ENCODE measurements around the gene KIF9. TPM values are rescaled to one million over a fixed set of nuclear protein-coding genes. Genes with fewer than 3 reads are reported as not detected.
"Not testable (repeated sequence)": the region's sequence is repeated elsewhere in the genome, so short reads cannot be mapped to it uniquely, and the experiment has no call there.

Gene KIF9
- total and polyA plus RNA-seq, 5 donors: 6.8 to 13.2 (median 9.0) TPM

DNA sequence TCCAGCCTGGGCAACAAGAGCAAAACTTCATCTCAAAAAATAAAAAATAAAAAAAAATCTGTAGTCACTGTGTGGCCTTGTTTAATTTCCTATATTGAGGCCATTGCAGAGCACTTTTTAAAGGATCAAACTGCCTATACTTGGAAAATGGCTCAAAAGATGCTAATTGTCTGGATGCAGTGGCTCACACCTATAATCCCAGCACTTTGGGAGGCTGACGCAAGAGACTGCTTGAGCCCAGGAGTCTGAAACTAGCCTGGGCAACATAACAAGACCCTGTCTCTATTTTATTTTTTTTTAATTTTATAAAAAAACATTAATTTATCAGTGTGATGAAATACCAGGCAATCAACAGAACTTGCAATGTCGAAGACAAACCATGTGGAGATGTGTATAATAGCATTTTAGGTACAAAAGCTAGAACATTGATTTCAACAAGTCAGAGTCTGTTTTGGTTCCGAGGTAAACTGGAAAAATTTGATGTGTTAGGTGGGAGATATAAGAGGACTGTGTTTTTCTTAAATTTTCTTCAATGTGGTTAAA, 71.7 kb downstream of the KIF9 start:
- ATAC-seq (no peak), DNase-seq (no peak)
- intact Hi-C loops (cut with DNase I): no loop called here
- H3K27ac ChIP-seq (ENCODE audit: low read length): no peak overlapping the region
- H3K27me3 ChIP-seq (ENCODE audit: control insufficient read depth, insufficient read depth): no peaks in the 10 kb centered on the region
- no peak overlapping the region for H3K4me3 ChIP-seq (ENCODE audit: low read length)
- H3K4me1 ChIP-seq (ENCODE audit: control insufficient read depth, insufficient read depth, low read length): no peaks in the 10 kb centered on the region
- 89% methylated on average over 3 of the region's 3 CpGs for WGBS
- no peaks in the 10 kb centered on the region for H3K9me3 ChIP-seq (ENCODE audit: control insufficient read depth, low read length)

- 94% methylated on average over 5 of the region's 5 CpGs for WGBS
- H3K4me3 ChIP-seq (ENCODE audit: low read length); intact Hi-C loops (cut with DNase I); H3K27ac ChIP-seq (ENCODE audit: low read length); ATAC-seq; H3K4me1 ChIP-seq (ENCODE audit: control insufficient read depth, insufficient read depth, low read length); H3K9me3 ChIP-seq (ENCODE audit: control insufficient read depth, low read length); DNase-seq; H3K27me3 ChIP-seq (ENCODE audit: control insufficient read depth, insufficient read depth): not testable (repeated sequence)
These were observed 76.6 kb downstream of the KIF9 start for GRCh38 chr3:47206022-47206421.

- no peak overlapping the region for H3K27ac ChIP-seq (ENCODE audit: low read length)
- no peaks in the 10 kb centered on the region for H3K27me3 ChIP-seq (ENCODE audit: control insufficient read depth, insufficient read depth)
- ATAC-seq (no peak), DNase-seq (no peak)
- H3K9me3 ChIP-seq (ENCODE audit: control insufficient read depth, low read length): no peaks in the 10 kb centered on the region
- H3K4me1 ChIP-seq (ENCODE audit: control insufficient read depth, insufficient read depth, low read length): no peaks in the 10 kb centered on the region
- H3K4me3 ChIP-seq (ENCODE audit: low read length): no peak overlapping the region
- intact Hi-C loops (cut with DNase I): no loop called here
These were observed 77.7 kb downstream of the KIF9 start for GRCh38 chr3:47204875-47205274.

- H3K9me3 ChIP-seq (ENCODE audit: control insufficient read depth, low read length): no peaks in the 10 kb centered on the region
- H3K27me3 ChIP-seq (ENCODE audit: control insufficient read depth, insufficient read depth): no peaks in the 10 kb centered on the region
- no peaks in the 10 kb centered on the region for H3K4me1 ChIP-seq (ENCODE audit: control insufficient read depth, insufficient read depth, low read length)
- DNase-seq (no peak), ATAC-seq (no peak)
- H3K4me3 ChIP-seq (ENCODE audit: low read length): no peak overlapping the region
- intact Hi-C loops (cut with DNase I): no loop called here
- 91% methylated on average over 3 of the region's 3 CpGs for WGBS
- no peak overlapping the region for H3K27ac ChIP-seq (ENCODE audit: low read length)
These were observed 80.1 kb downstream of the KIF9 start for GRCh38 chr3:47202542-47202941.

DNA sequence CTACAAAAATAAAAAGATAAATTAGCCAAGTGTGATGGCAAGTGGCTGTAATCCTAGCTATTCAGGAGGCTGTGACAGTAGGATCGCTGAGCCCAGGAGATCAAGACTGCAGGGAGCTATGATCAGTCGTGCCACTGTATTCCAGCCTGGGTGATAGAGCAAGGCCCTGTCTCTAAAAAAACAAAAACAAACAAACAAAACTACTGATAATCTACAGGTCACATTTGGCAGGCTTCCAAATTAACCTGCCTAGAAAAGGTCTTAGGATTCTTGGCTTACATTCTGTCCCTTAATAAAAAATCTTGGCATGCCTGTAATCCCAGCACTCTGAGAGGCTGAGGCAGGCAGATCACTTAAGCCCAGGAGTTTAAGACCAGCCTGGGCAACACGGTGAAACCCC, 85.3 kb downstream of the KIF9 start:
- intact Hi-C loops (cut with DNase I): no loop called here
- Histone ChIP-seq H3K9me3 (ENCODE audit: control insufficient read depth, low read length) (no peaks in the 10 kb centered on the region), H3K27me3 (ENCODE audit: control insufficient read depth, insufficient read depth) (no peaks in the 10 kb centered on the region), H3K4me1 (ENCODE audit: control insufficient read depth, insufficient read depth, low read length) (no peaks in the 10 kb centered on the region), H3K4me3 (ENCODE audit: low read length) (no peak overlapping the region), H3K27ac (ENCODE audit: low read length) (no peak overlapping the region)
- WGBS: 83% methylated on average over 3 of the region's 3 CpGs
- ATAC-seq (no peak), DNase-seq (no peak)

DNA sequence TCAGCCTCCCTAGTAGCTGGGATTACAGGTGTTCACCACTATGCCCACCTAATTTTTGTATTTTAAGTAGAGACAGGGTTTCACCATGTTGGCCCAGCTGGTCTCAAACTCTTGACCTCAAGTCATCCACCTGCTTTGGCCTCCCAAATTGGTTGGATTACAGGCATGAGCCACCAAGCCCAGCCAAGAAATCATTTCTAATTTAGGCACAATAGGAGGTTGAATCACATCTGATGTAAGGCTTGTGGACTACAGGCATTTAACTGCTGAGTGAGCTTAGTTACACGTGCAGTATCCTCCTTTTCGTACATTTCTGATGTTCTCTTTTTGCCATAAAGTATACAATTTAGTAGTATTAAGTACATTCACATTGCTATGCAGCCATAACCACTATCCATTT, 87.6 kb downstream of the KIF9 start:
- no peak for ATAC-seq

DNA sequence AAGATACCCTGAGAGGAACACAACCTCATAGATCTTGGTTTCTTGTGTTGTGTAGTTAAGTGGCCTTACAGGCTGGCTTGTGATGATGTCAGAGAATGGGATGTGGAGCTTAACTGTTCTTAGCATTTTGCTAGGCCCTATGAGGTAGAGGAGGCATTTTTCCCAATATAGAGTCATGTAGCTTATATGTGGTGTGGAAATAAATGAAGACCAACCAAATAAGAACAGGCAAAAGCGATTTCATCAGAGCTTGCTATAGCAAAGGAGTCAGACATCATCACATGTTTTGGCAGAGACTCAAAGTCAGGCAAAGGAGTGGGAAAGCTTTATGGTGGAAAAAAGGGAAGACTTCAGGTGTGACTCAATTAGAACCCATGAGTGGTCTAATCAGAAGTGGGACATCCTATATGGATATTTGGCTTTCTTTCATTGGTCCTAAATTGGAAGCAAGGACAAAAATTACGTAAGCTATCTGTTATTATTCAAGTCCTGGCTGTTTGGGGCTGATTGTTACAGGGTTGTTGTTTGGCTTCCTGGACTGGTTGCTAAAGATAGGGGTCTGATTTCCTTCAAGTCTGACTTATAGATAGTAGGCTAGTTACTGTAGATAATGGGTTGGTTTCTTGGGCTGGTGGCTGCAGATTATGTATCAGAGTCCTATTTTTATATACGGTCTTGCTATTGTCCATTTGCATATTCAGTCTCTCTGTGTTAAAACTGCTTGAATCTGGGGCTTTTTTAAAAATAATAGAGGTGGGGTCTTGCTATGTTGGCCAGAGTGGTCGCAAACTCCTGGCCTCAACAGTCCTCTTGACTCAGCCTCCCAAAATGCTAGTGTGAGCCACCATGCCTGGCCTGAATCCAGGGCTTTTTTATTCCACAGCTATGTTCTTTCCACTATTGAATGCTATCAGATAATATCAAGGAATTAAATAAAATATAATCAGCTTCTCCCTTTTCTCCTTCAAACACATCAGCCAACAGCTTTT, 88.4 kb downstream of the KIF9 start:
- no peaks in the 10 kb centered on the region for H3K27me3 ChIP-seq (ENCODE audit: control insufficient read depth, insufficient read depth)
- H3K27ac ChIP-seq (ENCODE audit: low read length): no peak overlapping the region
- DNase-seq: no peak
- H3K9me3 ChIP-seq (ENCODE audit: control insufficient read depth, low read length): no peaks in the 10 kb centered on the region
- no peak overlapping the region for H3K4me3 ChIP-seq (ENCODE audit: low read length)
- no peak for ATAC-seq
- H3K4me1 ChIP-seq (ENCODE audit: control insufficient read depth, insufficient read depth, low read length): no peaks in the 10 kb centered on the region
- WGBS: 92% methylated on average over 4 of the region's 4 CpGs
- intact Hi-C loops (cut with DNase I): no loop called here

More for the DNA sequence above, 87.6 kb downstream of the KIF9 start:
- WGBS: 94% methylated on average over 2 of the region's 2 CpGs
- Histone ChIP-seq H3K9me3 (ENCODE audit: control insufficient read depth, low read length) (no peaks in the 10 kb centered on the region), H3K27ac (ENCODE audit: low read length) (no peak overlapping the region), H3K4me3 (ENCODE audit: low read length) (no peak overlapping the region), H3K4me1 (ENCODE audit: control insufficient read depth, insufficient read depth, low read length) (no peaks in the 10 kb centered on the region), H3K27me3 (ENCODE audit: control insufficient read depth, insufficient read depth) (no peaks in the 10 kb centered on the region)
- intact Hi-C loops (cut with DNase I): no loop called here
- no peak for DNase-seq

GRCh38 chr3:47186285-47186684, 96.3 kb downstream of the KIF9 start:
- Histone ChIP-seq H3K4me3 (ENCODE audit: low read length) (no peak overlapping the region), H3K9me3 (ENCODE audit: control insufficient read depth, low read length) (no peaks in the 10 kb centered on the region), H3K27me3 (ENCODE audit: control insufficient read depth, insufficient read depth) (no peaks in the 10 kb centered on the region), H3K27ac (ENCODE audit: low read length) (no peak overlapping the region), H3K4me1 (ENCODE audit: control insufficient read depth, insufficient read depth, low read length) (no peaks in the 10 kb centered on the region)
- DNase-seq (no peak), ATAC-seq (no peak)
- intact Hi-C loops (cut with DNase I): no loop called here
- WGBS: 92% methylated on average over 2 of the region's 2 CpGs

DNA sequence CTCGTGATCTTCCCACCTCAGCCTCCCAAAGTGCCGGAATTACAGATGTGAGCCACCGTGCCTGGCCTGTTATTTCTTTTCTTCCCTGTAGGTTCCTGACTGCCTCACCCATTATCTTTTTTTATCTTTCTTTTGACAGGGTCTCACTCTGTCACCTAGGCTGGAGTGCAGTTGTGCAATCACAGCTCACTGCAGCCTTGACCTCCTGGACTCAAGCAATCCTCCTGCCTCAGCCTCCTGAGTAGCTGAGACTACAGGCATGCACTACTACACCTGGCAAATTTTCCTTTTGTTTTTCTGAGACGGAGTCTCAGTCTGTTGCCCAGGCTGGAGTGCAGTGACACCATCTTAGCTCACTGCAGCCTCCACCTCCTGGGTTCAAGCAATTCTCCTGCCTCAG, 100.9 kb downstream of the KIF9 start:
- intact Hi-C loops (cut with DNase I); ATAC-seq; H3K9me3 ChIP-seq (ENCODE audit: control insufficient read depth, low read length); H3K27me3 ChIP-seq (ENCODE audit: control insufficient read depth, insufficient read depth); DNase-seq; H3K27ac ChIP-seq (ENCODE audit: low read length); H3K4me1 ChIP-seq (ENCODE audit: control insufficient read depth, insufficient read depth, low read length); H3K4me3 ChIP-seq (ENCODE audit: low read length): not testable (repeated sequence)
- 87% methylated on average over 4 of the region's 4 CpGs for WGBS

DNA sequence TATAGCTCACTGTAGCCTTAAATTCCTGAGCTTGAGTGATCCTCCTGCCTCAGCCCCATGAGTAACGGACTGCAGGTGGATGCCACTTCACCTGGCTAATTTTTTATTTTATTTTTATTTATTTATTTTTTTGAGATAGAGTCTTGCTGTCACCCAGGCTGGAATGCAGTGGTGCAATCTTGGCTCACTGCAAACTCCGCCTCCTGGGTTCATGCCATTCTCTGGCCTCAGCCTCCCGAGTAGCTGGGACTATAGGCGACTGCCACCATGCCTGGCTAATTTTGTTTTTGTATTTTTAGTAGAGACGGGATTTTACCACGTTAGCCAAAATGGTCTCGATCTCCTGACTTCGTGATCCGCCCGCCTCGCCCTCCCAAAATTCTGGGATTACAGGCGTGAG, 102.6 kb downstream of the KIF9 start:
- H3K9me3 ChIP-seq (ENCODE audit: control insufficient read depth, low read length); H3K4me1 ChIP-seq (ENCODE audit: control insufficient read depth, insufficient read depth, low read length); H3K27me3 ChIP-seq (ENCODE audit: control insufficient read depth, insufficient read depth); DNase-seq; H3K4me3 ChIP-seq (ENCODE audit: low read length); H3K27ac ChIP-seq (ENCODE audit: low read length); ATAC-seq; intact Hi-C loops (cut with DNase I): not testable (repeated sequence)
- WGBS: 89% methylated on average over 12 of the region's 12 CpGs

All from right cardiac atrium (tissue), 5 donors.